Omental fat pad (tissue), 4 donors: Measurements from ENCODE around the gene SPG11. TPM values are rescaled to one million over a fixed set of nuclear protein-coding genes. Genes with fewer than 3 reads are reported as not detected.
"Not testable (repeated sequence)": the region's sequence is repeated elsewhere in the genome, so short reads cannot be mapped to it uniquely, and the experiment has no call there.

ENCODE experiments used
- ATAC-seq: fragments of 150-250 bp; one replicate; pipeline ENCODE4 v1.9.1; 2016; ENCODE audit warnings: mild to moderate bottlenecking, moderate library complexity; ENCODE audit not compliant: low FRiP score
- DNase-seq: peaks from one replicate; pipeline ENCODE4 v3.0.0-alpha.2; 2019; ENCODE audit warnings: low spot score
- CTCF ChIP-seq, 3 donors: fragments of 450-650 bp; IDR thresholded peaks; one replicate each; pipeline ENCODE4 v1.5.1; 2016 to 2017; ENCODE audit warnings: antibody characterized with exemption in 3 of 3, mild to moderate bottlenecking in 3 of 3, moderate library complexity in 2 of 3
- total RNA-seq, 4 donors: library from RNA; depleted of rRNA; stranded (reverse); fragments of >200 nt; gene quantifications; one replicate each; pipeline ENCODE4 v1.1.0, GENCODE V29; 2016

SPG11 gene
- total RNA-seq, 4 donors from 2014 or later: 57.8 to 115 (median 63.3) TPM

DNA sequence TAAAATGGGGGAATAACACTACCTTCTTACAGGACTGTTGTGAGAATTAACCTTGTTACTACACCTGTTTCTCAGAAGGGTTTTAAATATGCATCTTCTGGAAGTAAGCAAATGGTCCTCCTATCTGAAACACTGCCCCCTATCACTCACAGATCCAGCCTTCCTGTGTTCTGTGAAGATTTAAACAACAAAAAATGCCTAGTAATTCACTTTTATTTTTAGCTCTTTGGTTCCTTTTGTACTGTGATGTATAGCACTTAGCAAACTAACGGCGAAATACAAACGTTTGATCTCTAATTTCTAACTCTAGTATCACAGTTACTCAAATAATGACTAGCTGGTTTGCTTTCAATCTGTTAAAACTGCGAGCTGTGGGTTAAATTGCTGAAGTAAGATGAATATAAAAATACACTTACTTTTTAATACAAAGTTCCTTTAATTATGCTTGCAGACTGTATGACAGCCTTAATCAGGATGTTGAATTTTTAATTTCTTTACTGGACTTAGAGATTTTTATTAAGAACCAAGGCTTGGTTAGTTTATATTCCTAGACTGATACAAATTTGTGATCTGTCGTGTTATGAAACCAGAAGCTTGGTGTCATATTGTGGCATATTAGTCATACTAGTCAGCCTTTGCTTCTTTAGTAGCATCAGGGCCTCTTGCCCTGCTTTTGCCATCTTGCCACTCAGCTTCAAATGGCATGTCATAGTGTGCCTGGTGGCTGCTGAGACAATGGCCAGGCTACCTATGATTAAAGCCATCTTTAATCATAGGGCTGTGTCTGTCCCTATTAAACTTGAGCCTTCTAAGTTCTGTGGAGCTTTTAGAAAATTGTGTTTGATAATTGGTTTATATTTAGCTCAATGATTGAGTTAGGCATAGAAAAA lies 117.3 kb downstream of the SPG11 start:
- ATAC-seq (peak; percentile 33), DNase-seq (no peak)
- no peak for TF ChIP-seq CTCF (IDR thresholded peaks at IDR 0.05)

- not testable (repeated sequence) for ATAC-seq, DNase-seq
Observed at GRCh38 chr15:44544745-44545144, 118.7 kb downstream of the SPG11 start.

DNA sequence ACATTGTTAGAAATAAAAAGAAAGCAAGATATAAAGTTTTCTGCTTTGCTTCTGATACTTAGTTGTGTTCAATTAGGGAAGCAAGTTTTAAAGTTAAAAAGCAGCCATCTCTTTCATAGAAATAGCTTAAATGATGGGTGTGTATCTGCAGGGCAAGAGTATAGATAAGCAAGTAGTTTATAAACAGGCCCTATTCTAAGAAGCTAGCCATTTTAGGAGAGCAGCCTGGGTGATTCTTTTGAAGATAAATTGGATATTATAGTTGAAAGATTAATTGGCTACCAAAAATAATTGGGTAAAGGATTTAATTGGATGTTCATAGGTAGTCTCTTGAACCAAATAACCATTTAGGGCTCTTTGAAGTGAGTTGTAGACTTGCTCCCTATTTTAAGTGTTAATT lies 120.9 kb downstream of the SPG11 start:
- TF ChIP-seq CTCF (IDR thresholded peaks at IDR 0.05): no peak
- no peak for ATAC-seq

GRCh38 chr15:44541282-44541958 lies 122.0 kb downstream of the SPG11 start:
- TF ChIP-seq CTCF (IDR thresholded peaks at IDR 0.05): no peak
- no peak for ATAC-seq
- DNase-seq: no peak

More for the DNA sequence above, 120.9 kb downstream of the SPG11 start:
- no peak for DNase-seq

GRCh38 chr15:44537735-44538240 lies 125.7 kb downstream of the SPG11 start:
- ATAC-seq: no peak
- no peak for TF ChIP-seq CTCF (IDR thresholded peaks at IDR 0.05)
- DNase-seq: no peak

GRCh38 chr15:44536962-44537734 lies 126.3 kb downstream of the SPG11 start, which contains the start of gene EIF3J:
EIF3J (plus strand) TSS chr15:44537147; CDS start chr15:44537195, 48 bp downstream.
- peak; percentile 83 for DNase-seq
- TF ChIP-seq CTCF (IDR thresholded peaks at IDR 0.05): no peak
- ATAC-seq: peak; percentile 92
